Vagina (tissue), 2 donors: ENCODE results near the gene ALX3. TPM values are rescaled to one million over a fixed set of nuclear protein-coding genes. Genes with fewer than 3 reads are reported as not detected.

Experiments used
- DNase-seq, 2 donors: peaks; one replicate each; pipeline ENCODE4 v3.0.0-alpha.2; 2017; ENCODE audit errors: extremely low spot score in 2 of 2
- H3K27ac ChIP-seq: fragments of 200-600 bp; sonication (generic); one replicate; pipeline ENCODE4 v1.5.1; 2019
- H3K27me3 ChIP-seq: fragments of 200-600 bp; sonication (generic); one replicate; pipeline ENCODE4 v1.5.1; 2019
- H3K36me3 ChIP-seq, 2 donors: fragments of 200-600 bp; sonication (generic); one replicate each; pipeline ENCODE4 v1.5.1; 2017 to 2019
- H3K4me1 ChIP-seq: fragments of 200-600 bp; sonication (generic); one replicate; pipeline ENCODE4 v1.5.1; 2019
- H3K4me3 ChIP-seq, 2 donors: fragments of 200-600 bp; sonication (generic); 1 replicate in 1 of 2; 2 replicates in 1 of 2; pipeline ENCODE4 v1.5.1; 2016 to 2019
- H3K9me3 ChIP-seq: fragments of 200-600 bp; sonication (generic); one replicate; pipeline ENCODE4 v1.5.1; 2019
- CTCF ChIP-seq, 3 experiments: fragments of 450-650 bp in 2 of 3; fragments of 200-600 bp in 1 of 3; sonication (generic) in 1 of 3; IDR thresholded peaks; one replicate each; pipeline ENCODE4 v1.5.1; 2017 to 2019; ENCODE audit warnings: antibody characterized with exemption in 3 of 3, mild to moderate bottlenecking in 2 of 3, moderate library complexity in 2 of 3
- POLR2A ChIP-seq, 2 donors: fragments of 450-650 bp; IDR thresholded peaks; one replicate each; pipeline ENCODE4 v1.6.1; 2017; ENCODE audit warnings: antibody characterized with exemption in 2 of 2, mild to moderate bottlenecking in 2 of 2, moderate library complexity in 2 of 2
- POLR2AphosphoS5 ChIP-seq, 2 donors: sonication (generic); formaldehyde crosslinking; IDR thresholded peaks; one replicate each; pipeline ENCODE4 v1.9.0; 2017; ENCODE audit warnings: antibody characterized with exemption in 2 of 2, mild to moderate bottlenecking in 2 of 2, low read depth in 1 of 2; ENCODE audit not compliant: insufficient read depth in 1 of 2
- intact Hi-C: fragments of 100-400 bp; cut with DNase I; formaldehyde crosslinking; loops from one replicate; pipeline ENCODE4 v1.15.1; 2023
- total RNA-seq: library from RNA; depleted of rRNA; stranded (reverse); fragments of >200 nt; gene quantifications from one replicate; pipeline ENCODE4 v1.2.3, GENCODE V29; 2016

The ALX3 gene
- total RNA-seq, 1 donor from 2014 or later: not detected

DNA sequence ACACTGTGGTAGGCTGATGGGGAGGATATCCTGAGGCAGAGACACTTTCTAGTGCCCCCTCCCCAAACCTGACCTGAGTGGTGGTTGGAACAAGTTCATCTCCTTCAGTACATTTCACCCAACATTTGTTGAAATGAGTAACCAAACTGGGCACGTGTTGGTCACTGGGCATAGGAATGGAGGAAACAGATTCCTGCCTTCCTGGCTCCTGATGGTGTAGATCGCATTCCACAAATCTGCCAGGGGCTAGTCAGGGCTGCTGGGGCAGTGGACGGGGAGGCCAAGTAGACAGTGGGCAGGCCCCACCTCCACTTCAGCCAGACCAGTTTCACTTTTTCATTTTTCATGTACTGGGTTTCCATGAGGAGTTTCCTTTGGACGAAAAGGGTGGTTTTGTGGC lies 16.5 kb upstream of the ALX3 start:
- Histone ChIP-seq H3K9me3 (no peaks in the 10 kb centered on the region), H3K36me3 (no peaks in the 10 kb centered on the region), H3K4me1 (peaks cover 13% of the 10 kb centered on the region), H3K27me3 (no peaks in the 10 kb centered on the region), H3K4me3 (no peak overlapping the region), H3K27ac (no peak overlapping the region)
- TF ChIP-seq POLR2AphosphoS5 (IDR thresholded peaks at IDR 0.05; ENCODE audit: insufficient read depth in 1 of 2, low read depth in 1 of 2) (no peak), CTCF (IDR thresholded peaks at IDR 0.05) (no peak), POLR2A (IDR thresholded peaks at IDR 0.05) (no peak)
- intact Hi-C loops: no loop called here
- DNase-seq: no peak

DNA sequence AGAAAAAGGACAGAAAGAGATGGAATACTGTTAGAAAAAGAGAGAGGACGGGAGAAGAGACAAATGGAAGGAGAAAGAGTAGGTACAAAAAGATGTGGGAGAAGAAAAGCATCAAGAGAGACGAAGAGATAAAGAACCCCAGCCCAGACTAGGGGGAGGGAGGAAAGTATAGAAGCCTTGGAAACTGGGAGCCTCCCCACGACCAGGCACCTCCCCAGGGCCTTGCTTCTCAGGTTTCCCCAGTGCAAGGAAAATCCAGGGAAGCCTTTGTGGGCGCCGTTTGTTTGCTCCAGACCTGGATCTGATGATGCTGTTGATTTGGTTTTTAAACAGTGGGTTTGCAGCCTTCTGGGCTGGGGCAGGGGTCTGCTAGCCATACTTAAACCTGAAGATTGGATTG lies 15.2 kb upstream of the ALX3 start:
- H3K4me1 ChIP-seq: peaks cover 13% of the 10 kb centered on the region
- intact Hi-C loops: no loop called here
- TF ChIP-seq POLR2A (IDR thresholded peaks at IDR 0.05) (no peak), CTCF (IDR thresholded peaks at IDR 0.05) (no peak), POLR2AphosphoS5 (IDR thresholded peaks at IDR 0.05; ENCODE audit: insufficient read depth in 1 of 2, low read depth in 1 of 2) (no peak)
- H3K27ac ChIP-seq: peak overlapping the region; percentile 77
- H3K4me3 ChIP-seq: no peak overlapping the region
- H3K27me3 ChIP-seq: no peaks in the 10 kb centered on the region
- H3K36me3 ChIP-seq: no peaks in the 10 kb centered on the region
- H3K9me3 ChIP-seq: no peaks in the 10 kb centered on the region
- DNase-seq: no peak

DNA sequence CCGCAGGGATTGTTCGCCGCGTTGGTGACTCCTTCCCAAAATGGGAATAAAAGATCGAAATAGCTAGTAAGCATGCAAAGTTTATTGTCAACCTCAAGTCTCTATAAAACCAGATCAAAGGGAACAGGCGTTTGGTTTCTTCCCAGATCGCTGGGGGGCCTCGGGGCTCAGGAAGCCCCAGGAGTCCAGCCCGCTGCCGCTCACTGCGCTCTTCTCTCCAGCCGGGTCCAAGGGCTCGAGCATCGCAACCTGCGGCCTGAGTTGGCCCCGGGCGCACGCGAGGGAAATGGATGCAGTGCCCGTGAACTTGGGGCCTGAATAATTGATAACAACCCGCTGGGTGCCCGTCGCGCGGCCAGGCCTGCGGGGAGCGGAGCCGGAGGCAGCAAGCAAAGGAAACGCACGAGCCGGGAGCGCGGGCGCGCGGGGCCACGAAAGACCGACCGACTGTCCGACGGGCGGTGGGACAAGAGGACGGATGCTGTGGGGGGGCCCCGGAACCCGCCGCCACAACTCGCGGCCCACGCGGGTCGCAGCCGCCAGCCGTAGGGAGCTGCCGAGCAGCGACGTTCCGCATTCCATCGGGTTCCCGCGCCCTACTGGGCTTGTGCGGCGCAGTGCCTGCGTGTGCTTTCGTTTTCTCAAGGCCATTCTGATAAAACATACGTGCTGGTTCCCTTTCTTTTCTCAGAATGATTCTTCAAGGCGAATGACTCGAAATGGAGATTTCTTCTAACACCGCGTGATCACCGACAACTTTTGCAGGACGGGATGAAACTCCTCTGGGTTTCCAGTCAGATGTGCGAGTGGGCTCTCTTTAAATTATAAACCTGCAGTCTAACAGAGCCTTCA lies 14.0 kb upstream of the ALX3 start:
- intact Hi-C loops: no loop called here
- H3K36me3 ChIP-seq: no peaks in the 10 kb centered on the region
- no peak for DNase-seq
- no peaks in the 10 kb centered on the region for H3K27me3 ChIP-seq
- H3K4me3 ChIP-seq: peak overlapping the region; percentile 53 to 74
- peaks cover 13% of the 10 kb centered on the region for H3K4me1 ChIP-seq
- peak overlapping the region; percentile 77 for H3K27ac ChIP-seq
- H3K9me3 ChIP-seq: no peaks in the 10 kb centered on the region
- peak in 1 of 3 experiments; percentile 9 for TF ChIP-seq CTCF (IDR thresholded peaks at IDR 0.05)
- TF ChIP-seq POLR2AphosphoS5 (IDR thresholded peaks at IDR 0.05; ENCODE audit: insufficient read depth in 1 of 2, low read depth in 1 of 2): peak in 1 of 2 donors; percentile 78
- peak in 1 of 2 donors; percentile 41 for TF ChIP-seq POLR2A (IDR thresholded peaks at IDR 0.05)

DNA sequence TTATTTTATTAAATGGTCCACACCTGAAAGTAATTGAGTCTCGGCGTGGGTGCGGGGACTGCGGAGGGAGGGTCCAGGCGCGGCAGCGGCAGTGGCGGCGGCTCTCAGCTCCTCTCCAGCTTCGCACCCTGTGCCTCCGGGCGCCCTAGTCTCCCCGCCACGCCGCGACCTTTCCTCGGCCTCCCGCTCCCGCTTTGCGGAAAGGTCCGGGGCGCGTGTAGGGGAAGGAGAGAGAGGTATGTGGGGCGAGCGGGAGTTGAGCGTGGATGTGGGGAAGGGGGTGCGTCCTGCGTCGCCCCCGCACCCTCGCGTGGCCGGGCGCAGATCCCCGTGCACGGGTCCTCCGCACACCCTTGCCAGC lies 13.4 kb upstream of the ALX3 start:
- intact Hi-C loops: no loop called here
- no peaks in the 10 kb centered on the region for H3K9me3 ChIP-seq
- peaks cover 13% of the 10 kb centered on the region for H3K4me1 ChIP-seq
- no peak for DNase-seq
- peak overlapping the region; percentile 77 for H3K27ac ChIP-seq
- H3K27me3 ChIP-seq: no peaks in the 10 kb centered on the region
- H3K4me3 ChIP-seq: peak overlapping the region; percentile 53 to 74
- no peaks in the 10 kb centered on the region for H3K36me3 ChIP-seq
- TF ChIP-seq POLR2AphosphoS5 (IDR thresholded peaks at IDR 0.05; ENCODE audit: insufficient read depth in 1 of 2, low read depth in 1 of 2) (no peak), CTCF (IDR thresholded peaks at IDR 0.05) (no peak), POLR2A (IDR thresholded peaks at IDR 0.05) (no peak)
